HL-60/S4 treated with retinoic acid at 250 ng/mL for 4 days and 3 days (cell line): ENCODE data around the gene UBP1.
"Not testable (repeated sequence)": the region's sequence is repeated elsewhere in the genome, so short reads cannot be mapped to it uniquely, and the experiment has no call there.

Experiments used
- in situ Hi-C: fragments of 300-500 bp; cut with MboI; formaldehyde crosslinking; loops from 2 replicates; pipeline ENCODE4 v1.7.0; 2022; ENCODE audit warnings: low sequenced_read_pairs

The UBP1 gene

GRCh38 chr3:33437556-33438283 is 2.5 kb downstream of the UBP1 start:
- in situ Hi-C loops = no loop called here

- in situ Hi-C loops = no loop called here
Observed at GRCh38 chr3:33433843-33434242, 6.4 kb downstream of the UBP1 start.

- in situ Hi-C loops = no loop called here
Observed at GRCh38 chr3:33430571-33430970, 9.6 kb downstream of the UBP1 start.

GRCh38 chr3:33430061-33430460 is 10.1 kb downstream of the UBP1 start:
- in situ Hi-C loops = no loop called here

GRCh38 chr3:33429306-33429705 is 10.9 kb downstream of the UBP1 start:
- in situ Hi-C loops = not testable (repeated sequence)

- in situ Hi-C loops = no loop called here
Observed at GRCh38 chr3:33428734-33429133, 11.5 kb downstream of the UBP1 start.

GRCh38 chr3:33426630-33427317 is 13.4 kb downstream of the UBP1 start:
- in situ Hi-C loops = no loop called here

- in situ Hi-C loops = no loop called here
Observed at GRCh38 chr3:33426068-33426467, 14.1 kb downstream of the UBP1 start.

- in situ Hi-C loops = no loop called here
Observed at GRCh38 chr3:33425453-33425852, 14.8 kb downstream of the UBP1 start.

- in situ Hi-C loops = no loop called here
Observed at GRCh38 chr3:33424606-33425452, 15.4 kb downstream of the UBP1 start.

- in situ Hi-C loops = no loop called here
Observed at GRCh38 chr3:33420966-33421365, 19.2 kb downstream of the UBP1 start.

- in situ Hi-C loops = no loop called here
Observed at GRCh38 chr3:33419948-33420347, 20.3 kb downstream of the UBP1 start.

GRCh38 chr3:33417066-33417673 is 23.0 kb downstream of the UBP1 start:
- in situ Hi-C loops = no loop called here

- in situ Hi-C loops = not testable (repeated sequence)
Observed at GRCh38 chr3:33410816-33411215, 29.4 kb downstream of the UBP1 start.

- in situ Hi-C loops = no loop called here
Observed at GRCh38 chr3:33403756-33404155, 36.4 kb downstream of the UBP1 start.

GRCh38 chr3:33402936-33403335 is 37.3 kb downstream of the UBP1 start:
- in situ Hi-C loops = no loop called here

- in situ Hi-C loops = no loop called here
Observed at GRCh38 chr3:33401781-33402180, 38.4 kb downstream of the UBP1 start.

GRCh38 chr3:33398410-33398809 is 41.8 kb downstream of the UBP1 start:
- in situ Hi-C loops = no loop called here

GRCh38 chr3:33395900-33396299 is 44.3 kb downstream of the UBP1 start:
- in situ Hi-C loops = no loop called here

GRCh38 chr3:33394403-33395054 is 45.7 kb downstream of the UBP1 start:
- in situ Hi-C loops = no loop called here

- in situ Hi-C loops = no loop called here
Observed at GRCh38 chr3:33392703-33393125, 47.5 kb downstream of the UBP1 start.
